ENCODE measurements around the gene TMEM63A.

Gene TMEM63A

DNA sequence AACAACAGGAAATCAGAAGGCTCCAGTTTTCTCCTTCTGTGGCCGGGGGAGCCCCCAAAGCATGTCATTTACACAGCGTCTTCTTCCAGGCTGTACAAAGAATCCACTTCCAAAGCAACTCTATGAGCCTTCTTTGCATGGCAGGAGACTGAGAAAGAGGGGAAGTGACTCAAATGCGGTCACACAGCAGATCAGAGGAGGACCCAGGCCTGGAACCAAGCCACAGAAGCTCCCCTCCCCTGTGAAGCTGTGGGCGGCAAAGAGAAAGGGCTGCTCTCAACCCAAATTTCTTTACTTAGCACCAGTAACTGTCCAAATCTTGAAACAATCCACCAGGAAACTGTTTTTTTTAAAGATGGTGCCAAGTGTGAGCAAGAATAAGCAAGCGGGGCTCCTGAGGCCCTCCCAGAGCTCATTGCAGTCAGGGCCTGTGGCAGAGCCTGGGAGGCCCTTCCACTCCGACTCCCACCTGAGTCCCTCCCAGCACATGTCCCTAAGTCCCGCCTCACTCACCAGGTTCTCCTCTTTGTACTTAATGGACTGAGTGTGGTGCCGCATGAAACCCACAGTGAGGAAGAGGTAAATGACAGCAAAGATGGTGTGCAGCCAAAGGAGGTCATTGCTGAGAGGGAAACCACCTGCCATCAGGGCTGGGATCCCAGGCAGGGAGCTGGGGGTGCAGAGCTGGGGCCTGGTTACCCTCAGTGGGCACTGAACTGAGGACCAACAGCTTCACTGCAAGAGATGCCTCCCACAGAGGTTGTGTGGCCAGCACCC is 15.9 kb downstream of the TMEM63A start:
- DNase-seq (ENCODE audit: low read depth), result peak; percentile 75

DNA sequence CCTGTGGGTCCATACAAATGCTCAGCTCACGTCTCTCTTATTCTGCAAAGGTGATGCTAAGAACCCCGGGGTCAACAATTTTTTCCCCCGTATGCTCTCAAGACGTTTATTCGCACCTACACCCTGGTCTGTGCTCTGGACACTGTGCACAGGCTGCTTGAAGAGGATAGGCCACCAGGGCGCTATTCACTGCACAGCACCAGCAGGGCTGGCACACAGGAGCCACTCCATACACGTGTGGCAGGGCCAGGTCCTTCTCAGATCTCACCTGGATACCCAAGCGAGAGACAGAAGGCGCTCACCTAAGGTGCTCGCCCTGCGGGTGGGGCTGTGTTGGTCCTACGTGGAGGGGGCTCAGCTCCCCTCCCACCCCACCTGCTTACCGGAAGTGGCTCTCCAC is 16.7 kb downstream of the TMEM63A start:
- no peak for DNase-seq (ENCODE audit: low read depth)

DNA sequence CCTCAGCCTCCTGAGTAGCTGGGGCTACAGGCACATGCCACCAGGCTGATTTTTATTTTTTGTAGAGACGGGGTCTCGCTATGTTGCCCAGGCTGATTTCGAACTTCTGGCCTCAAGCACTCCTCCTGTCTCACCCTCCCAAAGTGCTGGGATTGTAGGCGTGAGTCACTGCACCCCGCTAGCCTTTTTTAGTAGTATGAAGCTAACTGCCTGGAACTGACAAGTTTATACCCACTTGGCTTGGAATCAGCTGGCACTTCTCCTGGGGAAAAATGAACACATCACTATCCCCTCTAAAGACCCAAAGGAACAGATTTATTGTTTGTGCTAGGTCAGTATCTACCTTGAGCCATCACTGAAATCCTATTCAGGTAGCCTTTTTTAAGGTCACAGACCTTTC is 19.0 kb downstream of the TMEM63A start:
- DNase-seq (ENCODE audit: low read depth), result no peak

DNA sequence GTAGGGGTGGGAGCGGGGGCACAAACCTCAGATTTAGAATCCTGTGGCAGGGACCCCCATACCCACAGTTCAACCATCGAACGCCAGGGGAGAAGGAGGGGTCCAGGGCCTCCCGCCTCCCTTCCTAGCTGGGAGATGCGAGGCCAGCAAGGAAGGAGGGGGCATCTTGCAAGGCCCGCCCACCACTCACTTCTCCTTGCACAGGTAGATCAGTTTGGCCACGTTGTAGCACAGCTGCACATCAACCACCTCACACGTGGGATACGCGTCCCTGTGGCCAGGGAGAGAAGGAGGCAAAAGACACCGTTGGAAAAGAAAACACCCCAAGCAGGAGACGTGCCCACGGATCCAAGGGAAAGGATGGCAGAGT is 19.6 kb downstream of the TMEM63A start:
- DNase-seq (ENCODE audit: low read depth), result no peak

DNA sequence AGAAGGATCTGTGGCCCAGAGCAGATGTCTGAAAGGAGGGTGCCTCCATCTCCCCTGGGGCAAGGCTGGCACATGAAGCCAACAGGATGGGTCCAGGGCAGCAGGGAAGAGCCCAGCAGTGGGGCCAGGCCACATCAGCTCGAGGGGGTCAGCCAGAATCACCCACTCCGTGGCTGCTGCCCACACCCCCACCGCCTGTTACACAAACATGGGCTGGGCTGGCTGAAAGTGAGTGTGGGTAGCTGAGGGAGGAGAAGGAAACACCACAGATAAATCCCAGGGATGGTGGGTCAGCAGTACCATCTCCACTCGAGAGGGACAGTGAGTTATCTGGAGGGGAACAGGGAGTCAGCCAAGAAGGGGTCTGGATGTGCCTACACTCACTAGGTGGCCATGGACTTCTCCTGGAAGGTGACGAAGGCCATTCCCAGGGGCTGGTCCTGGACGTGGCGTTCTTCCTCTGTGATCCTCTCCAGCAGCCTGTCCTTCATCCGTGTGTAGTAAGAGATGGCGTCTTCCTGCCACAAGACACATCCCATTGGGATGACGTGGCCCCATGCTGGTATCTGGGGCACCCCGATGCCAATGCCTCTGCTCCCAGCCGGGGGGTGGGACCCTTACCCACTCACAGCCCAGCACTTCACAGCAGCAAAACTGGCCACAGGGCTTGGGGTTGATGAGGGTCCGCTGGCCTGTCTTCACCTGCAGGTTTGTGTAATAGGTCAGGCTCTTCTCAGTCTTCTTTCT is 20.2 kb downstream of the TMEM63A start:
- no peak for DNase-seq (ENCODE audit: low read depth)

DNA sequence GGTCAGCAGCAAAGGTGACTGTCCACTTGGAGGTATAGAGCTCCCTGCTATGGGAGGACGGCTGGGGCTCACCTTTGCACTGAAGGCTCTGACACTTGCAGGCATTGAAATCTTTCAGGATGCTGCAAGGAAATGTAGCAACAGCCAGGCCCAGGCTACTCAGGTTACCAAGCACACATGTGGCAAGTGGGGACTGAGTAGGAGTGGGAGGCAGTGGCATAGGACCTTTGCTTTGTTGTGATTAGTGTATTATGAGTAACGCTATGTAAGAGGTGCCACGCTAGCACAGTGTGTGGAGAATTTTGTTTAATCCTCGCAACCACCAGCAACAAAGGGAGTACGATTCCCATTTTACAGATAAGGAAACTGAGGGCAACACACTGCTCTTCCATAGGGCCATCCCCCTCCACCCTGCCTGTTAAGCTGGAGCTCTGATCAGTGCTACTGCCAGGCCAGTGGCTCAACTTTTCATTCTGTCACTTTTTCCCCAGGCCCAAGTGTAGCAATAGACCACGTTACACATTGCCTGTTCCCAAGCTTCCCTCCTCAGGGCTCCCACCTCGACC is 21.2 kb downstream of the TMEM63A start:
- no peak for DNase-seq (ENCODE audit: low read depth)

DNA sequence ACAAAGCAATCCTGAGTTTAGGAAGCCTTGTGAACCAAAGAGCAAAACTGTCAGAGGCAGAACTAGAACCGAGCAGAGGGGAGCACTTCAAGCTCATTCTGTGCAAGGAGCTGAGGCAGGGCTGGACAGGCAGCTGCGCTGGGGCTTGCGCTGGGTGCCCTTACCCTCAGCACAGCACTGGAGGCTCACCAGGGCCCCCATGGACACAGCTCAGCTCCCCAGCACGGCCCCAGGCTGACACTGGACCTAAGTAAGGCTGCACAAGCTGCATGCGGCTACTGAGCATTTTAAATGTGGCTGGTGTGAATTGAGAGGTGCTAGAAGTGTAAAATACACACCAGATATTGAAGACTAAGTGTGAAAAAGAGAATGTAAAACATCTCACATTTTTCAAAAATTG is 22.1 kb downstream of the TMEM63A start:
- DNase-seq (ENCODE audit: low read depth), result no peak

DNA sequence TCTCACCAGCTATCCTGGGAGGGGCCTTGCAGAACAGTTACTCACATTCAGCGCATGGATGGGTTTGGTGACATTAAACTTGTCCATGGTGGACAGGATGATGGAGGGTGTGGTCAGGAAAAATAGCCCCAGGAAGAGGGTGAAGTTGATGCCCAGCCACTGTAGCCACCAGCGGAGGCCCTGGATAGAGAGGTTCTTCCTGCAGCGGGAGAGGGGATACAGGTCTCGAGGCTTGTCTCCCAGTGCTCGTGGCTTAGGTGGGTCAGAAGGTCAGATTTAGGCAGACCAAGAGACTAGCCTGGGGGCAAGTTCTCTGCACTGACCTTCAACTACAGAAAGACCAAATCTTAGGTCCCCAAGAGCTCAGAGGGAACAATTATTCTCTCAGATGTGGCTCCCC is 23.0 kb downstream of the TMEM63A start:
- no peak for DNase-seq (ENCODE audit: low read depth)

DNA sequence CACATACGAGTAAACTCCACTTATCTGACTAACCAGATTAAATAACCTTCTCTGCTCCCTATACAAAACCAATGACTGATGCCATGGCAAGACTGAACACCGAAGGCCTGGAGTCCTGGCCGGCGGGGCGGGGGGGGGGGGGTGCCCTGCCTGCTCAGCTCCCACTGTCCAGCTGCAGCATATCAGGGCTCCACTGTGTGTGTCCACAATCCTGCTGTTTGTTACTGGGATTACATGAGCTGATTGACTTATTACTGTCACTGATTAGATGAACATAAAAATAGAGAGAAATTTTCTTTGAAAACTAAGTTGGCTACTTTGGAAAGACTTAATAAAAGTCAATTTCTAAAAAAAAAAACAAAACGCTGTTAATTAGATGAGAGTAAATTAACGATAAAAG is 24.9 kb downstream of the TMEM63A start:
- DNase-seq (ENCODE audit: low read depth), result no peak

DNA sequence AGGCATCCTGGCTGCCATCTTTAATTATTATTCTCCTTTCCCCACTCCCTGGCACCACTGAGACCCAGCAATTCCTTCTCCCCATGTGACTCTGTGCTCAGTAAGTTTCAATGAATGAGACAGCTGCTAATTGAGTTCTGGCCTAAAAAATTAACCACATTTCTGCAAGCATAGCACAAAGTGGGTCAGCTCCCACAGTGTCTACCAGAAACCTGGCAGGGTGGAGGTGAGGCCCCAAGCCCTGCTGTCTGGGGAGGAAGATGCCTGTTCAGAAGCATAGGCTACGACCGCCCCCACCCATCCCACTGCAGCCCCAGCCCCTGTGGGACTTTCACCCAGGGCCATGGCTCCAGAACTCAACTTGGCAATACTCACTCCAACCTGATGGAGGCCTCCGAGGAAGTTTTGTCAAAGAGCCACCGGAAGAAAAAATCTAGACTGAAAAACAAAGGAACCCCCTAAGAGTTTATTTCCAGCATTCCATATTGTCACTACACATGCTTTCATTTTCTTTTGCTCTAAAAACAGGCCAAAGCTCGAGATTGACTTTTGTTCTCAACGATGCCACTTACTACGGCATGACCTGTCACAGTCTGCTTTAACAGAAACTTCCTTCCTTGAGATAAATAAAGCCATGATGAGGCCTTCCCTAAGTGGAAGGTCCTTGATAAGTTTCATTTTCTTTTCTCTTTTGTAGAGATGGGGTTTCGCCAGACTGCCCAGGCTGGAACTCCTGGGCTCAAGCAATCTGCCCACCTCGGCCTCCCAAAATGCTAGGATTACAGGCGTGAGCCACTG is 26.5 kb downstream of the TMEM63A start:
- DNase-seq (ENCODE audit: low read depth), result no peak

DNA sequence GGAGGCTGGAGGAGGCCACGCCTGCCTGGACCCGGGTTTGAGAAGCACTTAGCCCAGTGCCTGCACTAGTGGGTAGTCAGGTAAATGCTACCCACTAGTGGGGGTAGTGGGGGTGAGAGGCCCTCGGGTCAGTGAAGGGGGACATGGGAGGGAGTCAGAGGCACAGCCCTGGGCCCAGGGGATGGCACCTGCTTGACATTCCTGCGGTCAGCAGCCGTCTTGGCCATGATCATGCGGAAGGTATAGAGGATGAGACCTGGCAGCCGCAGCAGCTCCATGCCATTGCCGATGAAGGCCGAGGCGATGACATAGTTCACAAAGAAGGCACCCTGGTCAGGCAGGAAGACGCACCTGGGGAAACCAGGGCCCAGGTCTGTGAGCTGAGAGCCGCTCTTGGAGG is 28.7 kb downstream of the TMEM63A start:
- DNase-seq (ENCODE audit: low read depth), result no peak

DNA sequence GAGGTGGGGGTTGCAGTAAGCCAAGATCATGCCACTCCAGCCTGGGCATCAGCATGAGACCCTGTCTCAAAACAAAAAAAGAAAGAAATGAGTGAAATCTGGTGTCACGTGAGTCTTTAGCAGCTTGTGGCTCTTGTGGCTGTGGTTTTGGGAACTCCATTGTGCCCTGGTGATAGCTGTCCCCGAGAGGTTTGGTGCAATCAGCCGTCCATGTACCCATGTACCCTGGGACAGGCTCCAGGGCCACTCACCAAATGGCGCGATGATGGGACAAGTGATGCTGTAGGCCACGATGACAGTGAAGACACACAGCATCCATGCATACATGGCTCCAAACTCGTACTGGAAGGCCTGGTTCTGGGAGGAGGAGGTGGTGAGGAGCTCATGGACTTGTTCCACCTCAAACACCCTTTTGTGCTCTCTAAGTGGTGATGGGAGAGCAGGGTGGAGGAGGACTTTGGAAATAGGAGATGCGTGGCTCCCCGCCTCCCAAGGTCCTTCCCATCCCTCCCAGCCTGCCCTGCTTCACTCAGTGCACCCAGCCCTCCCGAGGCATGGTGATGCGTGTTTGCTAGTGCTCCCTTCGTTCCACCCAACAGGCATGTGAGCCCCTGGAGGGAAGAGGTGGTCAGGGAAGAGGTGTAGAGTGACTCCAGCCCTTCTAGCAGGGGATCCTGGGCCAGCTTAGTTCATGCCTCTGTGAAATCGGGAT is 29.6 kb downstream of the TMEM63A start:
- DNase-seq (ENCODE audit: low read depth), result no peak

DNA sequence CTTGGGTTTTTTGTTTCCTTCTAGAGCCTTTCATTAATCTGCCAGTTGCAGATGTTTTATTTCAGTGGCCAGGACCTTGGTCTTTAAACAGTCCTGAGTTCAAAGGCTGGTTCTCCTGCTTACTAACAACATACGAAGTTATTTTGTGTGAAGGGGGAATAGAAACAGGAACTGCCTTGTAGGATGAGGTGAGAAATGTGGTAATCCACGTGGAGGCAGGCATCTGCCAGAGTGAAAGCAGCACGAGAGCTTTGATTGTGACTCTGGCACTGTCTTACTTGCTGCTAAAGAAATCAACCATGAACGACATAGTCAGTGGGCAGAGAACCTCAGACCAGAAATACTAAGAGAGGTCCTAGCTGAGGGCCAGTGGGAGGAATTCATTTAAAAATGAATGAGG is 30.4 kb downstream of the TMEM63A start:
- DNase-seq (ENCODE audit: low read depth), result no peak

DNA sequence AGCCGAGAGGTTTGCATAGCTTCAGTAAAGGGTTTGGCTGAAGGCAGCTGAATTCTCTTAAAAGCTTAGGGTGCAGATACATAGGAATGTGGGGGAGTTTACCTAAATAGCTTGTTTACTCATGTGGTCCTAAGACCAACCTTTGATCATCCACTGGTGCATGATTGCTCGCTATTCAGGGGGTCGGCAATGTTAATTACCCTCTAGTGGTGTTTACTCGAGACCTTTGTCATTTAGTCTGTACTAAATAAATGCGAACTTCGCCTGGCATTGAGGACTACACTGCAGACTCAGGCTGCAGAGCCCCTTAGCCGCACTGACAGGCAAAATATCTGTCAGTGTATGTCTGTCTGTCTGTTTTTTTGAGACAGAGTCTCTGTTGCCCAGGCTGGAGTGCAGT is 31.8 kb downstream of the TMEM63A start:
- no peak for DNase-seq (ENCODE audit: low read depth)

DNA sequence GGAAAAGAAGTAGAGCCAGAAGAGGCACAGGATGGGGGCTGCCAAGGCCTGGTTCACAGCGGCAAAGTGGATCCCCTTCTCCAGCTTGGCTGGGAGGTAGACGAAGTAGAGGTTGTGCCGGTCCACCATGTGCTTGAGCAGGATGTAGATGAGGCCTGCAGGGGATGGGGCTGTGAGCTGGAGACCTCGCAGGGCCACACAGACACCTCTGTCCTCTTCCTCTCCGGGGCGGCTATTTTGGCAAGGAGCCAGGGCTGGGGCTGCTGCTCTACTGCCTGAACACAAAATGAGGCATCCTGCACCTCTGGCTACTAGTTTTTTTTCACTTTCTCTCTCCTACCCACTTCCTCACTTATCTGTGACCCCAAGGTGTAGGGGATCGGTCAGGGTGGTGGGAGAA is 32.3 kb downstream of the TMEM63A start:
- DNase-seq (ENCODE audit: low read depth), result no peak

DNA sequence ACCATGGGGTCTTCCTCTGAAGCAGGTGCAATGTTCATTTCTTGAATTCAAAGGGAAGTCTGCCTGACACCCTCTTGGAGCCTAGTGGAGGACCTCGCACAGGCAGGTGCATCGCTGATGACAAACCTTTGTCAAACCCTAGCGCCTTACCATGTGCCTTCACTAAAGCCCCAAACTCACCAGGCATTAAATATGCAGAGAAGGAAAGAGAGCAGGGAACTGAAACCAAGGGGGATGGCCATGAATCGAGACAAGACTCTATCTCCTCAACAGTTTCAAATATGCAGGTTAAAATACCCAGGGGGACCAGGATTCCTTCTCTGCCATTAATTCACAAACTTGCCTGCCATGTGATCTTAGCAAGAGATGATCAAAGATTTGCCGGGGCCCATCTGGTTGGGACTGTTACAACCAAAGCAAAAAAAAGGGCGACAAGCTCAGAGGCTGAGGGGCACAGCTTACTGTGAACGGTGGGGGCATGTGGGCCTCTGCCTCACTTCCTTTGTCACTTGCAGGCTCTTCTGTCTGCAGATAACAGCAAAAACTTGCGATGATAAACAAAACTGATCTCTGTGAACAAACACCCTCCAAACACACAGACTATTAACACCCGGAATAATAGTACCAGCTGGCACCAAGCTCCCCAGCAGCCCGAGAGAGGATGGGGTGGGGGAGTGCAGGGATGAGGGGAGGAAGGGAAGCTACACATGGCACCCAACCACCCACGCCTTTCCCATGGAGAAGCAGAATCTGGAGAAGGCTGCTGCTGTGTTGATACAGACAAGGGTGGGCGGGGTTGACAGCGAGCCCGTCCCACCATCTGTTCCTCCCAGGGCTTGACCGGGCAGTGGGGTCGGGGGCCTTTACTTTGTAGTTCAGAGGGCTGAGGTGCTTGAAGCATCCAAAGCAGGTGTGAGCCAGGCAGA is 33.9 kb downstream of the TMEM63A start:
- DNase-seq (ENCODE audit: low read depth), result no peak

DNA sequence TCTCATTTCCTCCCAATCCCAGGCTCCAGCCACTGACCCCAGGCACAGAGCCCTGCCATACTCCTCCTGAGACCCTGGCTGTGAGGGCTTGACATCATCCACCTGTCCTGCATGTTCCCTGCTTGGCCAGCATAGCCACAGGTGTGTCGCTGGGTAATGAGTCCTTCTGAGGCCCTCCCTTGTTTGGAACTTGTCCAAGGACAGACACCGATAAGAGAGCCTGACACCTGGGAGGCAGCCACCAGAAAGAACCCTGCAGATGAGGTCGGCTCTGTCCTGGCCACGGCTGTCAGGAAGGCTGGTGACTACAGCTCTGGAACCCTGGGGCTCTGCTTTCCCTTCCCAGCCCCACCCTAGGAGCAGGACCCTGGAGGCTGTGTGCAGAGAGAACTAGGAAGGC is 34.6 kb downstream of the TMEM63A start:
- DNase-seq (ENCODE audit: low read depth), result no peak

DNA sequence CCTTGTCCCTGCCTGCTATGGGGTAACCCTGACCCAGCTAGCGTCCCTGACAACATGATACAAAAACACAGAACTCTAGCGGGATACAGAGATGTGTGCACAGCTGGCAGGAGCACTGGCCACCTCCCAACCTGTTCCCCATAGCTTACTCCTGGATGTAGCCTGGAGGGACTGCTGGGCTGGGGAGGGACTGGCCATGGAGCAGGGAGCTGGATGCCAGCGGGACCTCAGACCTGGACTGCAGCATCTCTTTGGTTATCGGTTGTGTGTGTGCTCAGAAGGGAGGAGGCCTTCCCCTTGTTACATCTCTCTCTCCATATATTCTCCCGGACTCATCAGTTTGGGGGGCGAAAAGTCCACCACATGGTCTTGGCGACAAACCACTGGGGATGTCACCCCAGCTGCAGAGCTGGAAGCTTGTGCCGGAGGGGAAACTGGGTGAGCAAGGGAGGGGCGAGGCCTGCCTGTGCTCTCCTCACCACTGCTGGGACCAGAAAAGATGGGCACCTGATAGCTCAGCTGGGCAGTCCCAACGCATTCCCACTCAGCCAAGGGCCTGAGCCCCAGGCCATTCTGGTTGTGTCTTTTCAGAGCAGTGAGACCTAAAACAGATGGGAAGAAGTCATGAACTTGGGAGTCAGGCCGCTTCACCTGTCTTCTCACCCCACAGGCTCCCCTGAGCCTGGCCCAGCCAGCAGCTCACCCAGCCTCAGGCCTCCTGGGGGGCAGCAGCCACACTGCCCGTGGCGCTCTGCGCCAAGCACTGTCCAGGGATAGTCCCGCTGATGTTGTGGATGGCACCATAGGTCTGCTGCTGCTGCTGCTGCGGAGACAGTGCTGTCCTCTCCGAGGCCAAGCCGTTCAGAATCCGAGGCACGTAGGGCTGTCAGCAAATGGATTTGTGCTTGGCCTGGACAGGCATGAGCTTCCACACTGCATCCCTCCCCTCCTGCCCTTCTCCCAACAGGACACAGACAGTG is 35.6 kb downstream of the TMEM63A start:
- DNase-seq (ENCODE audit: low read depth), result no peak

DNA sequence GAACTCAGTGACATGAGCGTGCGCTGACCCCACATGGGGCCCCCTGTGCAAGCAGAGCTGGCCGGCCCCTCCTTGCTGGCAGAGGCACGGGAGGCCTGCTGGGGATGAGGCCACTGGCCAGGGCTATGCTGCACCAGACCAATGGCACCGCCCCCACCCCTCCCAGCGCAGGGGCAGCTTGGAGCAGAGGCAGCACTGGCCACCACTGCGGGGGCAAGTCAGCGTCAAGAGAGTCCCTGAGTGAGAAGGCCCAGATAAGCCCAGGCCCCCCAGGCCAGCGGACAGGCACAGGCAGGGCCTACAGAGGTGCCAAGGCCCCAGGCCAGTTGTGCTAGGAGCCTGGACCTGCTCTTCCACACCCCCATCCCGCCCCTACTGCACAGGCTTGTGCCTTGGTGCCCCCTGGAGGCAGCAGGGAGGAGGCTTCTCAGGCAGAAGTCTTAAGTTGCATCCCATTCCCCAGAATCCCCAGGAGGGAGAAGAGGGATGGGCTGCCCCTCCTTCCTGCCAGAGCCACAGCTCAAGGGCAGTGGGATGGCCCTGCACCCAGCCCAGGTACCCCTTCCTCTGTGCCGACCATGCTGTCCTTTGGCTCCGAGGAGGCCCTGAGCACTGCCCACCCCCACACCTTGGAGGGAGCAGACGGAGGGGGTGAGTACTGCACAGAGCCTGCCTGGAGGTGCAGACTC is 36.5 kb downstream of the TMEM63A start:
- DNase-seq (ENCODE audit: low read depth), result peak; percentile 66
